Stimulated activated effector memory CD8-positive, alpha-beta T cell treated with anti-CD3 and anti-CD28 coated beads, Interleukin-12 subunit alpha, Interleukin-12 subunit beta, amount 100 ng/mL, for 72 hours (primary cell): Measurements from ENCODE around the gene SIGLEC1.

Experiments used
- ATAC-seq: fragments of 150-1000 bp; cut with Tn5 transposase; 2 replicates; pipeline ENCODE4 v1.10.0; 2021
- DNase-seq, 2 donors: peaks; one replicate each; pipeline ENCODE4 v3.0.0; 2021 to 2022; ENCODE audit warnings: low spot score in 2 of 2
- H3K27ac Mint-ChIP-seq: one replicate; pipeline ENCODE4 v1.8.0; 2022; ENCODE audit warnings: mild to moderate bottlenecking, mixed read lengths
- H3K36me3 Mint-ChIP-seq: one replicate; pipeline ENCODE4 v1.8.0; 2022; ENCODE audit warnings: mild to moderate bottlenecking, mixed read lengths
- H3K4me1 Mint-ChIP-seq: one replicate; pipeline ENCODE4 v1.8.0; 2022; ENCODE audit warnings: mixed read lengths
- H3K4me3 Mint-ChIP-seq: one replicate; pipeline ENCODE4 v1.8.0; 2022; ENCODE audit warnings: mild to moderate bottlenecking, mixed read lengths
- H3K9me3 Mint-ChIP-seq: one replicate; pipeline ENCODE4 v1.8.0; 2022; ENCODE audit warnings: mixed read lengths

The SIGLEC1 gene

DNA sequence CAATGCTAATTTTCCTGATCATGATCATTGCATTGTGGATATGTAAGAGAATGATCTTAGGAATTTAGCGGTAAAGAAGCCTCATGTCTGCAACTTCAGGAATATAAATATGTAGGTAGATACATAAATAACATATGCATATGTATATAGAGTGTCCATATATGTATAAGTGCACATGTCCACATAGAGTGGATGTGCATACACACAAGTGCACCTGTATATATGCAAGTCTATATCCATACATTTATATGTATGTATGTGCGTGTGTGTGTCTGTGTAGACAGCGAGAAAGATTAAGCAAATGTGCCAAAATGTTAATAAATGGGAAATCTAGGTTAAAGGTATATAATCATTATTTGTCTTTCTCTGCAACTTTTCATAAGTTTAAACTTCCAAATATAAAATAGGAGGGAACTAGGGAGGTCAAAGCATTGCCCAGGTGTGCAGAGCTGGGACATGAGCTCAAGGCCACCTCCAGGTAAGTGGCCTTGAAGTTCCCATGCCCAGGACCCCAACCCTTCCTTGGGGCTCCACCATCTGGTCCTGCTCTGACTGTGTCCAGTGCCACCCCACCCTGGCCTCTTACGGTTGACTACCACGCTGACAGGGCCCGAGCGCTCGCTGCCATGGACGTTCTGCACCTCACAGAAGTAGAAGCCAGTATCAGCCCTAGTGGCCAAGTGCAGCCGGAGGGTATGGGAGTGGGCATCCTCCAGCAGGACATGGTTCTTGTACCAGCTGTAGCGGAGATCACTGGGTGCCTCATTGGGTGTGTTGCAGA lies 9.6 kb downstream of the SIGLEC1 start:
- Mint-ChIP-seq H3K9me3 (no peaks in the 10 kb centered on the region), H3K27ac (no peak overlapping the region), H3K4me3 (no peak overlapping the region), H3K4me1 (no peaks in the 10 kb centered on the region), H3K36me3 (no peaks in the 10 kb centered on the region)
- ATAC-seq (no peak), DNase-seq (no peak)

DNA sequence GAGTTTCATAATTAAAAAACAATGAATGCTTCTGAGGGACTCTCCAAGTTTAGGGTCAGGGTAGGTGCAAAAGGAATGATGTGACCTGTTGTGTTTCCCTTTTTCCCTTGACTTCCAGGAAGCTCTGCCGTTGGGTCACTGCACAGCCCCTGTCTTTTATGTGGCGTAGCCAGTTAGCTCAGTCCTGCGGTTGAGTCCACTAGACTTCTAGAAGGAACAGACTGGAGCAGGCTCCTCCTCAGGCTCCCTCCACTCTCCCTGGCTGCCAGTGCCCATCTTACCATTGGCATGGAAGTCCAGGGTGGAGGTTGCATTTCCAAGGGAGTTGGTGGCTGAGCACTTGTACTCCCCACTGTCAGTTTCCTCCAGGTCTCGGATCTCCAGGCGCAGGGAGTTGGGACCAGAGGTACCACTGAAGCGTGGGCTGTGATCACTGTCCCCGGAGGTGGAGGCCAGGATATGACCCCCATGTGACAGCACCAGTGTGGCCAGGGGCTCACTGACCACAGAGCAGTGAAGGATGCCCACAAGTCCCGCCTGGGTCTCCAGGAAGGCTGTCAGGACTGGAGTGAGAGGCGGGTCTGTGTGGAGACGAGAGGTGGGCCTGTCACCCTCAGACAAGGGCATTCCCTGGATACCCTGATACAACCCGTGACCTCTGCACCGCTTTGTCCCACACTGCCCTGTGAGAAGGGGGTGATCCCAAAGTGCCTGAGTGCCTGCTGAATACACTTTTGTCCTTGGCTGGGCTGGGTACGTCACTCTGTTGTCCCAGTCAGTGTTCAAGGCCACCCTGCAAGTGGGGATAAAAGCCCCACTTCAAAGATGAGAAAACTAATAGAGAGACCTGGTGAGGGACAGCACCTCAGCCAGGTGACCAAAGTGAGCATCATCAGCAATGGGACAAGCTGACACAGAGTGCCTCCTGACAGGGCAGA lies 11.1 kb downstream of the SIGLEC1 start:
- Mint-ChIP-seq H3K27ac (no peak overlapping the region), H3K4me3 (no peak overlapping the region), H3K36me3 (no peaks in the 10 kb centered on the region), H3K4me1 (no peaks in the 10 kb centered on the region), H3K9me3 (no peaks in the 10 kb centered on the region)
- DNase-seq (no peak), ATAC-seq (no peak)

DNA sequence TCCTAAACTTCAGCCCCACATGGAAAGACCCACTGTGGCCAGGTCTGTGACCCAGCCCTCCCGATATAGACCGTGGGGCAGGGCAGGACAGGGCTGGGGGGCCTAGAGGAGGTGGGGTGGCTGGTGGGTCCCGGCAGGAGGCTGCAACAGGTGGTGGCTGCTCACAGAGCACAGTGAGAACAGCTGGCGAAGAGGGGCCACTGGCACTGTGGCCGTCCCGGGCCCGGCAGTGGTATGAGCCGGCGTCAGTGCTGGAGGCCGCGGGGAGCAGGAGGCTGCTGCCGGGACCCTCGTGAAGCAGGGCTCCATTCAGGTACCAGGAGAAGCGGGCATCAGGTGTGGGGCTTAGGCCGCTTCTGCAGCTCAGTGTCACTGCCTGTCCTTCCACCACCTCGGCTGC lies 13.4 kb downstream of the SIGLEC1 start:
- no peak for DNase-seq
- no peaks in the 10 kb centered on the region for H3K9me3 Mint-ChIP-seq
- H3K4me3 Mint-ChIP-seq, result no peak overlapping the region

DNA sequence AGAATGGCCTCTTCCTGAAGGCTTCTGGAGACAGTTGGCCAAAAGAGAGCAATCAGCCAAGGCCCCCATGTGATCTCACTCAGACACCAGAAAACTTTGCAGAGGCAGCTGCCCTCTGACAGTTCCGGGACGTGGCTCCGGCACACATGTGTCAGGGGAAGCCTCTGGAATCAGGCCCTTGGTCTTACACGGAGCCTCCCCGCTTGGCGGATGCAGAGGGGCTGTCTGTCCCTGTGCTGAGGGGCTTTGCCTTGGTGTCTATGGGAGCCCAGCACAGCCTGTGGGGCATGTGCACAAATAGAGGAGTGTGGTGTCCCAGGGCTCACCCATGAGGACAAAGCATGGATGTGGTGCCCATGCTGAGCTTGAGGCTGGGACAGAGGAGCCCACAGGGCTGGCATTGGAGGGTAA lies 13.8 kb downstream of the SIGLEC1 start:
- Mint-ChIP-seq H3K27ac (no peak overlapping the region), H3K36me3 (no peaks in the 10 kb centered on the region), H3K4me1 (no peaks in the 10 kb centered on the region), H3K9me3 (no peaks in the 10 kb centered on the region), H3K4me3 (no peak overlapping the region)
- DNase-seq, result no peak
- ATAC-seq, result no peak

More for the DNA sequence above, 13.4 kb downstream of the SIGLEC1 start:
- Mint-ChIP-seq H3K36me3 (no peaks in the 10 kb centered on the region), H3K27ac (no peak overlapping the region), H3K4me1 (no peaks in the 10 kb centered on the region)
- ATAC-seq, result no peak

DNA sequence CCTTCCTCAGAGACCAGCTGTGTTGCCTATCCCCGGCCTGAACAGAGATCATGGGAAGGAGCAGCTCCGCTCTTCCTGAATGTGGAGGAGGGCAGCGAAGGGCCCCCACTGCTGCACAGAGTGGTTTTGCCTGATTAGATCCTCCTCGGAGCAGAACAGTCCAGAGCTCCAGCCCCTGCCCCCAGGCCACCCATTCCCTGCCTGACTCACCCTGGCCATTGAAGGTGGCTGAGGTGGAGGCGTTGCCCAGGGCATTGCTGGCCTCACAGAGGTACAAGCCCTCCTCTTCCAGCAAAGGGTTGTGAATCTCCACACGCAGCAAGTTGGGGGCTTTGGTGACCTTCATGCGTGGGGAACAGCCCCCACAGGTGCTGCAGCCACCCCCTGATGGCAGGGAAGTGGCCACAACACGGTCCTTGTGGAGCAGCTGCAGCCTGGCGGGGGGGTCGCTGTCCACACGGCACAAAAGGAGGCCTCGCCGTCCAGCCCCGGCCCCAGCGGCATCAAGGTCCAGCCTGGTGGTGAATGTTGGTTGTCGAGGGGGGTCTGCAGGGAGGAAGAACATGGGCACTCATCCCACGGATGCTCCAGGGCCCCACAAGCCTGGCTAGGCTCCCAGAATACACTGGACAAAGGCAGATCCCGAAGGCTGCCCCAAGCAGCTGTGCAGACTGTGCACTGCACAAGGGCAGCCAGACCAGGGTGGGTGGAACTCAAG lies 14.7 kb downstream of the SIGLEC1 start:
- ATAC-seq, result no peak
- no peaks in the 10 kb centered on the region for H3K9me3 Mint-ChIP-seq
- no peaks in the 10 kb centered on the region for H3K4me1 Mint-ChIP-seq
- no peak overlapping the region for H3K4me3 Mint-ChIP-seq
- H3K27ac Mint-ChIP-seq, result no peak overlapping the region
- DNase-seq, result no peak
- H3K36me3 Mint-ChIP-seq, result no peaks in the 10 kb centered on the region

DNA sequence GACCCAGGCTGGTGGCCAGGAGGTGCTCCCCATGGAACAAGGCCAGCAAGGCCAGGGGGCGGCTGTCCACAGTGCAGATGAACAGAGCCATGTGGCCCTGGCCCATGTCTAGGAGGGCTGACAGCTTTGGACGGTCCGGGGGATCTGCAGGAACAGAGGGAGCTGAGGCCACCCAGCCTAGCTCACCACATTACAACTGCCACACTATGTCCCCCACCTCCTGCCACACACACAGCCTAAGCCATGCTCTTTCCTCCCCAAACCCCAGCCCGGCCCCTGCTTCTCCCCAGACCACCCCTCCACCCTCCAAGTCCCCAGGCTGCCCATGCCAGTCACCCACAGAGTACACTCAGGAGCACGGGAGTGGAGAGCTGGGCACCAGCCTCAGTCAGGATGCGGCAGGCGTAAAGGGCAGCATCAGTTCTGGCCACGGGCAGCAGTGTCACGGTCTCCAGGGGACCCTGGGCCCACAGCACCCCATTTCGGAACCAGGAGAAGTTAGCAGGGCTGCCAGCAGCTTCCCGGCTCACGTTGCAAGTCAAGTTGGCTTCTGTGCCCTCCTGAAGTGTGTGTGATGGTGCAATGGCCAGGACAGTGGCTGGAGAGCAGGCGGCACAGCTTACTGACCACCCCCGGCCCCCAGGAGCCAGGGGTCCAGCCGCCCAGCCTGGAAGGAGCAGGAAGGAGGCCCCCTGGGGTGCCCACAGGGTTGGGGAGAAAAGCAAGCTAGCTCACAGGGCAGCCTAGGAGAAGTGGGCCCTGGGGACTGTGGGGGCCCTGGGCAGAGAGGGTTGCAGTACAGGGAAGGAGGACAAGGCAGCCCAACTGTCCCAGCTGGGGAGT lies 15.4 kb downstream of the SIGLEC1 start:
- no peaks in the 10 kb centered on the region for H3K36me3 Mint-ChIP-seq
- H3K4me1 Mint-ChIP-seq, result no peaks in the 10 kb centered on the region
- no peak overlapping the region for H3K4me3 Mint-ChIP-seq
- H3K27ac Mint-ChIP-seq, result no peak overlapping the region
- H3K9me3 Mint-ChIP-seq, result no peaks in the 10 kb centered on the region
- DNase-seq, result no peak
- ATAC-seq, result no peak

DNA sequence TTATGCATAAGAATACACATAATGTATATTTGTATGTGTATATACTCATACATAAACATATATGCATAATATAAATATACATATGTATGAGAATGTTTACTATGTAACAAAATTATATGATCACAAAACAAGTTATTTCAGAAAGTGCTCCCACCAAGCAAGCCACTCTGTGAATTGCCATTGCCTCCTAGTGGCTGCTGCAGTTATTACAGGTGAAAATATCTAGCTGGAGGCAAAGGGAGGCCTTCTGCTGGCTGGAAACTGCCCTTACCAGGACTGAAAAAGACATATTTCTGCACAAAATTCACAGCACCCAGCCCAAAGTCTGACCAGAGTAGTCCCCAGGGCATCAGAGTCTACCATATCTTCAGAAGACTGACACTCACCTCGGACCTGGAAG lies 16.2 kb downstream of the SIGLEC1 start:
- no peak for DNase-seq
- H3K4me1 Mint-ChIP-seq, result no peaks in the 10 kb centered on the region
- H3K9me3 Mint-ChIP-seq, result no peaks in the 10 kb centered on the region
- H3K36me3 Mint-ChIP-seq, result no peaks in the 10 kb centered on the region
- H3K4me3 Mint-ChIP-seq, result no peak overlapping the region
- ATAC-seq, result no peak
- no peak overlapping the region for H3K27ac Mint-ChIP-seq

DNA sequence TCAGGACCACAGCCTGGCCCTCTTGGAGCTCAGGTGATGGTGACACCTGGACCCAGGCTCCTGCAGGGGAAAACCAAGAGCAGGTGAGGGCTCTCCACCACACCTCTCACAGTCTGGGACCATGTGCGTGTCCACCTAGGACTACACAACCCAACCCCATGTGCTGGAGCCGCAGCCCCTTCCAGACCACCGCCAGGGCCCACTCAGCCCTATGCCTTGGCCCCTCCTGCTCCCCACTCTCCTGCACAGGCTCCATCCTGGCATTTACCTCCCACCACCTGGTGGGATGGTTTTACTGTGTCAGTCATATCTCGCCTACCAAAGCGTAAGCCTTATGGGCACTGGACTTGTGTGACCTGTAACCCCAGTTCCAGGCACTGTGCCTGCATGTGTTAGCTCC lies 17.5 kb downstream of the SIGLEC1 start:
- H3K36me3 Mint-ChIP-seq, result no peaks in the 10 kb centered on the region
- no peak overlapping the region for H3K27ac Mint-ChIP-seq
- no peak for DNase-seq
- no peak overlapping the region for H3K4me3 Mint-ChIP-seq
- no peaks in the 10 kb centered on the region for H3K4me1 Mint-ChIP-seq
- H3K9me3 Mint-ChIP-seq, result no peaks in the 10 kb centered on the region
- no peak for ATAC-seq

DNA sequence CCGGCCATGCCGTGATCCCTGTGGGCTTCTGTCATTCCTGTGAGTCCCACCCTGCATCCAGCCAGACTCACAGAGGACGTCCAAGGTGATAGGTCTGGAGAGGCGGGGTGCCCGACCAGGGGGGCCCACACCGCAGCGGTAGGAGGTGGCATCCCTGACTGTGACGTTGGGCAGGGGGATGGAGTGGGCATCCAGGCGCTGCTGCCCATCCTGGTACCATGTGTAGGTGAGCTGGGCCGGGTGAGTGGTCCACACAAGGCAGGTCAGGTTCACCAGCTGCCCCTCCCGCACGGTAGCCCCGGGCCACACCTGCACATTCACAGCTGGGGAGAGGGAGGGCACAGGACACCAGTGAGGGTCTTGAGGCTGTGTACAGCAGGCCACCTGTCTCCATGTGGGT lies 19.0 kb downstream of the SIGLEC1 start:
- ATAC-seq (no peak), DNase-seq (no peak)
- H3K27ac Mint-ChIP-seq, result no peak overlapping the region
- H3K4me3 Mint-ChIP-seq, result no peak overlapping the region
- H3K36me3 Mint-ChIP-seq, result no peaks in the 10 kb centered on the region
- no peaks in the 10 kb centered on the region for H3K4me1 Mint-ChIP-seq
- H3K9me3 Mint-ChIP-seq, result no peaks in the 10 kb centered on the region

DNA sequence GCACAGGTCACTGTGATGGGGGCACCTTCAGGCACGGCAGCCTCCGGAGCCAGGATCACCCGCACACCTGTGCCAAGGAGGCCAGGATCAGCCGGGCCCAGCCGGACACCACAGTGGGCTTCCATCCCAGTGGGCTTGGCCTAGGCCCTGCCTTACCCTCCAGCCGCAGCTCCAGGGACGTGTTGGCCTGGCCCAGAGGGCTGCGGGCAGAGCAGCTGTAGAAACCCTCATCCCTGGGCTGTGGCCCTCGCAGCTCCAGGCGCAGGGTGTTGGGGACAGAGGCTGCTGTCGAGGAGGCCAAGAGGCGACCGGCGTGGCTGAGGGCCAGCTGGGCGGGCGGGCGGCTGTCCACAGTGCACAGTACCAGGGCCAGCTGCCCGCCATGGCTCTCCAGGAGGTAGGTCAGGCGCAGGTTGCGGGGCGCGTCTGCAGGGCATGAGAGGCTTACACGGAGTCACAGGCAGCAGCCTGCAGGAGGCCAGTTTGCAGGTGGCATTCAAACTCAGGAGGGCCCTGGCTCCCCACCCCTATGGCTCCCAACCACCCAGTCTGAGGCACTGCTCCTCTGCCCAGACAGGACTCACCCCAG lies 19.6 kb downstream of the SIGLEC1 start:
- Mint-ChIP-seq H3K27ac (no peak overlapping the region), H3K9me3 (no peaks in the 10 kb centered on the region), H3K4me1 (no peaks in the 10 kb centered on the region), H3K4me3 (no peak overlapping the region), H3K36me3 (no peaks in the 10 kb centered on the region)
- no peak for DNase-seq
- ATAC-seq, result no peak

DNA sequence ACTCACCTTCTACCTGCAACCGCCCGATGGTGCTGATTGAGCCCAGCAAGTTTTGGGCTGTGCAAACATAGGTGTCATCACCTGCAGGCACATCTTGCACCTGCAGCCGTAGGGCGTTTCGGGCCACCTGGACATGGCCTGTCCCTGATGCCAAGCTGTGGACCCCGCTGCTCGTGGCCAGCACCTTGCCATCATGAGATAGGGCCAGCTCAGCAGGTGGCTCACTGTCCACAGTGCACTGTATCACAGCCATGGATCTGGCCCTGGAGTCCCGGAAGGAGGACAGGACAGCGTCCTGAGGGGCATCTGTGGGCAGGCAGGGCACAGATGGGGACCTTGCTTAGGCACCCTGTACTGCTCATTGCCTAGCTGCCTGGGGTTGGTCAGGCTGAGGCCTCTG lies 20.5 kb downstream of the SIGLEC1 start:
- no peak for ATAC-seq
- Mint-ChIP-seq H3K4me3 (no peak overlapping the region), H3K27ac (no peak overlapping the region), H3K36me3 (no peaks in the 10 kb centered on the region), H3K4me1 (no peaks in the 10 kb centered on the region), H3K9me3 (no peaks in the 10 kb centered on the region)
- DNase-seq, result no peak

DNA sequence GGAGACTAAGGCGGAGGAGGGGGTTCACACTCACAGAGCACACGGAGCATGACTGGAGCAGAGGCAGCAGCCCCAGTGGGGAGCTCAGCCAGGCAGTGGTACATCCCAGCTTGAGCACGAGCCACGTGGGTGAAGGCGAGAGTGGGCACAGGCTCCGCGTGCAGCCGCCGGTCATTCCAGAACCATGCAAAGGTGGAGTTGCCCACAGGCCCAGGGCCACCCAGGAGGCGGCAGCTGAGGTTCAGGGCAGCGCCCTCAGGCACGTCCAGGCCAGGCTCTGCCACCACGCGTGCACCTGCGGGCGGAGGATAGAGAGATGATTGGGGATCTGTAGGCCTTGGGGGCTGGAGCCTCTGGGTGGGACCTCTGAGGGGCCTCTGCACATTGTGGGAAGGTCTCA lies 21.1 kb downstream of the SIGLEC1 start:
- no peak for ATAC-seq
- no peaks in the 10 kb centered on the region for H3K4me1 Mint-ChIP-seq
- H3K4me3 Mint-ChIP-seq, result no peak overlapping the region
- H3K27ac Mint-ChIP-seq, result no peak overlapping the region
- no peak for DNase-seq
- H3K36me3 Mint-ChIP-seq, result no peaks in the 10 kb centered on the region
- no peaks in the 10 kb centered on the region for H3K9me3 Mint-ChIP-seq

DNA sequence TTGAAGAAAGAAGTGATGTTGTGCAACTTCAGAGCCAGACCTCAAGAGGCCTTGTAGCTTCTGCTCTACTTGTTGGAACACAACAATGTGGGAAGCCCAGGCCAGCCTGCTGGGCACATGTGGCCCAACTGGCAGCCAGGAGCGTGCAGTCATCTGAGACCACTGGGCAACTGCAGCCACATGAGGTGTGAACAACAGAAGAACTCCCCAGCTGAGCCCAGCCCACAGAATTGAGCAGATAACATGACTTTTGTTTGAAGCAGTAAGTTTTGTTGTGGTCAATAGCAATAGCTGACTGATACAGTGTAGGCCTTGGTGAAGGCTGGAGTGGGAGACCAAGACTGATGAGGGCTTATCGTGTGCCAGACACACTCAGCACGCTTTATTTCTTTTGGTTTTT lies 22.0 kb downstream of the SIGLEC1 start:
- no peaks in the 10 kb centered on the region for H3K4me1 Mint-ChIP-seq
- no peak overlapping the region for H3K27ac Mint-ChIP-seq
- H3K9me3 Mint-ChIP-seq, result no peaks in the 10 kb centered on the region
- H3K36me3 Mint-ChIP-seq, result no peaks in the 10 kb centered on the region
- DNase-seq (no peak), ATAC-seq (no peak)
- no peak overlapping the region for H3K4me3 Mint-ChIP-seq

DNA sequence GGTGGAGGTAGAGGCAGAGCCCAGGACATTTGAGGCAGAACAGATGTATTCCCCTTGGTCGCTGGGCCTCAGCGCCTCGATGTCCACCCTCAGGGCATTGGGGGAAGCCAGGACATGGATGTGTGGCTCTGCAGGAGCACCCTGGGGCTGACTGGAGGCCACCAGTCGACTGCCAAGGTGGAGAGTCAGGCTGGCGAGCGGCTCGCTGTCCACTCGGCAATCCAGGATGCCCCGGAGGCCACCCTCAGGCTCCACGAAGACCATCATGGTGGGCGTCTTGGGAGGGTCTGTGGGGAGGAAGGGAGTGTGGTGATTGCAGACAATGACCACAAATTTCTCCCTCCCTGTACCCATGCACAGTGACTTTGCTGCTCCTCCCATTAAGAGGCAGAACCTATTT lies 22.4 kb downstream of the SIGLEC1 start:
- H3K36me3 Mint-ChIP-seq, result no peaks in the 10 kb centered on the region
- H3K4me1 Mint-ChIP-seq, result no peaks in the 10 kb centered on the region
- no peak overlapping the region for H3K27ac Mint-ChIP-seq
- ATAC-seq (no peak), DNase-seq (no peak)
- H3K4me3 Mint-ChIP-seq, result no peak overlapping the region
- no peaks in the 10 kb centered on the region for H3K9me3 Mint-ChIP-seq
